Prostate gland (tissue), 2 donors: Measurements from ENCODE around the gene NHSL2.

Experiments used
- CTCF ChIP-seq, 4 experiments: fragments of 200-600 bp in 2 of 4; fragments of 450-650 bp in 2 of 4; sonication (generic) in 2 of 4; IDR thresholded peaks; 1 replicate in 3 of 4; 2 replicates in 1 of 4; pipeline ENCODE4 v1.5.1; 2016 to 2019; ENCODE audit warnings: antibody characterized with exemption in 4 of 4, mild to moderate bottlenecking in 2 of 4, moderate library complexity in 2 of 4
- POLR2A ChIP-seq: fragments of 450-650 bp; IDR thresholded peaks from one replicate; pipeline ENCODE4 v1.6.1; 2016; ENCODE audit warnings: antibody characterized with exemption, mild to moderate bottlenecking
- POLR2AphosphoS5 ChIP-seq: sonication (generic); formaldehyde crosslinking; IDR thresholded peaks from one replicate; pipeline ENCODE4 v1.6.1; 2017; ENCODE audit warnings: antibody characterized with exemption

GRCh38 chrX:72100051-72100755 is 189.6 kb downstream of the NHSL2 start:
- no peak for TF ChIP-seq CTCF (IDR thresholded peaks at IDR 0.05)
- no peak for TF ChIP-seq POLR2A
- TF ChIP-seq POLR2AphosphoS5: no peak
